Dedifferentiated amniotic fluid mesenchymal stem cell (primary cell): ENCODE results near the gene C15orf62.

Experiments
- DNase-seq: peaks from one replicate; pipeline ENCODE4 v3.0.0-alpha.2; 2016; ENCODE audit errors: extremely low spot score

The C15orf62 gene

GRCh38 chr15:40815042-40815698 is 45.4 kb downstream of the C15orf62 start:
- no peak for DNase-seq

- DNase-seq: no peak
Observed at GRCh38 chr15:40819048-40819447, 49.3 kb downstream of the C15orf62 start.

GRCh38 chr15:40821195-40821594 is 51.4 kb downstream of the C15orf62 start:
- no peak for DNase-seq
